GM10847 (cell line): ENCODE data around the gene AP2A2.

Experiments
- POLR2A ChIP-seq: IDR thresholded peaks from 2 replicates; pipeline ENCODE4 v1.6.1; 2011; ENCODE audit not compliant: insufficient read length; ENCODE audit errors: extremely low read depth

Gene AP2A2

DNA sequence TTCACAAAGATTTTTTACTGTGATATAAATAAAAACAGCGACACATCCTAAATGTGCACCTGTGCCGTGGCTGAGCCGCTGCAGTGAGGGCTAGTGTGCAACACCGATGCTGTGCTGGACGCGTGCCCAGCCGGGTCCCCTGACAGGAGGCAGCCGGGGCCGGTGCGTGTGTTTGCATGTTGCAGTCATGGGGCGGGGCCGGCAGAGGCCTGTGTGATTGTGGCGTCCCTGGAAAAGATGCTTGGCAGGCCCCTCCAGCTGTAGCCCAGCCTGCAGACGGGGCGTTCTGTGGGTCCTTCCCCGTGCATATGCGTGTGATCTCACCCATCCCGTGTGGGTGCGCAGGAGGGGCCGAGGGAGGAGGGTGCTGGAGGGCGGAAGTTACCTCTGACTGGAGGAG is 80.3 kb downstream of the AP2A2 start:
- TF ChIP-seq POLR2A: no peak

DNA sequence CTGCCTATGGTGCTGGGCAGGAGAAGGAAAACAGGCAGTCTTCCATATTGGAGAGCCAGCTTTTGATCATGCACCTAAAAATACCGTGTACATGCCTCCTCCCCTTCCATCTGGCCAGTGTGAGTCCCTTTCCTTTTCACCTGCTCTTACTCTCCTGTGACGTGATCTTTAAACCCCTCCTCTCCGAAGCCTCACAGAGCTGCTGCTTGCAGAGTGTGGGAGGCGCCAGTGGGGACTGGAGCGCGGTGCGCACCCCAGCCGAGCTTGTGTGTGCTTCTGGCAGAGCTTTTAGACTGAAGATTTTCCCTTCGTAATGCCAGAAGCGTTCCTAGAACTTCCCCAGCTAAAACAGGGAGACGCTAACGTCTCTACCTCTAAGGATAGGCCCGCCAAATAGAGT is 81.1 kb downstream of the AP2A2 start:
- TF ChIP-seq POLR2A: no peak

DNA sequence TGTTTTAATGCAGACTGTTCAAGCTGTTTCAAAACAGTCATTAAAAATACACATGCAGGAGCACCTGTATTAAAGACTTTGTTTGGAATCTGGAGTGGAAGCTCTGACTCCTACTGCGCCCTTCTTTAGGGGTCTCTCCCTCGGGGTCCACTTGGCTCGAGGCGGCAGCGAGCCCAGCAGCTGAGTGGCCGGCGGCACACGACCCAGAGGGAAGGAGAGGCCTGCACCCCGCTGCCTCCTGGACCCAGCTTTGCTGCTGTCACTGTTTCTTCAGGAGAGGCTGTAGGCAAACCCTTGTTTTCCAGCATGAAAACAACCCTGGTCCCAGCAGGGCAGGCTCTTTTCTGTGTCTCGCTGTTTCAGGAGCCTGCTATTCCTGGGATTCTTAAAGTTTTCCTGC is 81.6 kb downstream of the AP2A2 start:
- TF ChIP-seq POLR2A: no peak

DNA sequence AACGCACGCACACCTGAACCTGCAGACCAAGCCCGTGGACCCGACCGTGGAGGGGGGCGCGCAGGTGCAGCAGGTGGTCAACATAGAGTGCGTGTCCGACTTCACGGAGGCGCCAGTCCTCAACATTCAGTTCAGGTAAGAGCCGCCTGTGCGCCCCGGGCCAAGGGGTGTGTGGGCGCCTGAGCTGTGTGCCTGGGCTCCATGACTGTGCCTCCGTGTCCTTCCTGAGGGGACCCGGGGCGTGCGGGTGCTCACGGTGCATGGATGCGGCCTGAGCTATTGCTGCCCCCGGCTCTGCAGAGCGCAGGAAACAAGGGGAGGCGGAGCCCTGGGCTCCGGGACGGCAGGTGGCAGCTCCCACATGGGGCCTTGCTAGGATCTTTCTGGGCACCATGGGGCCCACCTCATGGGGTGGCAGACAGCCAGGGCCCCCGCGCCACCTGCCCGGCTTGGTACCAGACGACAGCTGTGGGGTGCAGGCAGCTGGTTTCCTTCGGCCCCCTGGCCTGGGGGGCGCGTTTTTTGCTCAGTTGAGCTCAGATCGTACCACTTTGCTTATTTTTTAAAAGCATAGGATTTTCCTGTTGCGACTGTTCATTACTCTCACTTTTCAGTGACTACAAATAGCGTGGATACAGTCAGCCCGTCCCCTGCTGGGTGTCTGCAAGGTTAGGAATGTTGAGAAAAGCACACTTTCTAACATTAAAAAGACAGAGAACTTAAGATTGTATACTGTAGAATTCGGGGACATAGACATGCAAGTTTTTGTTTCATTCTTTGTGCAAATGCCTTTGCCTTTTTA is 82.5 kb downstream of the AP2A2 start:
- TF ChIP-seq POLR2A: no peak

DNA sequence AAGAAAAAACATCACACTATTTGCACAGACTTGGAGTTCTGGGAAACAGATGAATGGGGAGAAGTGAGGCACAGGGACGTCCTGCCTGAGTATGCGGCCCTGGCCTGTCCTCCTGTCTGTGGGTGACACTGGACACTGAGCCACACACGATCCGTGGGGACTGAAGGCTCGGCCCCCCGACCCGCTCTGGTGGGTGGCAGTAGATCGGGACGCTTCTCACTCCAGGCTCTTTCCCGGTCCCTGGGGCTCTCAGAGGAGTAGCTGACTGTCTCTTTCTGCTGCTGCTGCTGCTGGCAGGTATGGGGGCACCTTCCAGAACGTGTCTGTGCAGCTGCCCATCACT is 83.1 kb downstream of the AP2A2 start:
- no peak for TF ChIP-seq POLR2A

DNA sequence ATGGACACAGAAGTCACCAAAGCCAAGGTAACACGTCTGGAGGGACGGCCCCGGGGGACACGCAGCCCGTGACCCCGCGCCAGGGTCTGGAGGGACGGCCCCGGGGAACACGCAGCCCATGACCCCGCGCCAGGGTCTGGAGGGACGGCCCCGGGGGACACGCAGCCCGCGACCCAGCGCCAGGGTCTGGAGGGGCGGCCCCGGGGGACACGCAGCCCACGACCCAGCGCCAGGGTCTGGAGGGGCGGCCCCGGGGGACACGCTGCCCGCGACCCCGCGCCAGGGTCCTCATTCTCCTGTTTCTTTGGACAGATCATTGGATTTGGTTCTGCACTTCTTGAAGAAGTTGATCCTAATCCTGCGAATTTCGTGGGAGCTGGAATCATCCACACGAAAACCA is 83.7 kb downstream of the AP2A2 start:
- TF ChIP-seq POLR2A: no peak

DNA sequence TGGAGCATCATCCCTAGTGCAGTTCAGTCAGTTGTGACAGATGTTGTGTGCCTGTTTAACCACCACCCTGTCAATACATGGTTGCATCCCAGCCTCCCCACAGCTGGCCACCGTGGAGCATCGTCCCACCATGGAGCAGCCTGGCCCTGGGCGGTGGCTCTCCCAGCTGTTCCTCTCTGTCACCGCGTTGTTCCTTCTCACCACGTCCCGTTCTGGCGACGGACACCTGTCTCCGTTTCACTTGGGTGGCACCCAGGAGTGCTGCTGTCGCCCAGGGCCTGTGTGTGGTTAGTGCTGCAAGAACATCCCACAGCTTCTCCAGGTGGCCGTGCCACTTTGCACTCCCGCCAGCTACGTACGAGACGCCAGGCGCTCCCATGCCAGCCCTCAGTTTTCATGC is 84.3 kb downstream of the AP2A2 start:
- TF ChIP-seq POLR2A: no peak

DNA sequence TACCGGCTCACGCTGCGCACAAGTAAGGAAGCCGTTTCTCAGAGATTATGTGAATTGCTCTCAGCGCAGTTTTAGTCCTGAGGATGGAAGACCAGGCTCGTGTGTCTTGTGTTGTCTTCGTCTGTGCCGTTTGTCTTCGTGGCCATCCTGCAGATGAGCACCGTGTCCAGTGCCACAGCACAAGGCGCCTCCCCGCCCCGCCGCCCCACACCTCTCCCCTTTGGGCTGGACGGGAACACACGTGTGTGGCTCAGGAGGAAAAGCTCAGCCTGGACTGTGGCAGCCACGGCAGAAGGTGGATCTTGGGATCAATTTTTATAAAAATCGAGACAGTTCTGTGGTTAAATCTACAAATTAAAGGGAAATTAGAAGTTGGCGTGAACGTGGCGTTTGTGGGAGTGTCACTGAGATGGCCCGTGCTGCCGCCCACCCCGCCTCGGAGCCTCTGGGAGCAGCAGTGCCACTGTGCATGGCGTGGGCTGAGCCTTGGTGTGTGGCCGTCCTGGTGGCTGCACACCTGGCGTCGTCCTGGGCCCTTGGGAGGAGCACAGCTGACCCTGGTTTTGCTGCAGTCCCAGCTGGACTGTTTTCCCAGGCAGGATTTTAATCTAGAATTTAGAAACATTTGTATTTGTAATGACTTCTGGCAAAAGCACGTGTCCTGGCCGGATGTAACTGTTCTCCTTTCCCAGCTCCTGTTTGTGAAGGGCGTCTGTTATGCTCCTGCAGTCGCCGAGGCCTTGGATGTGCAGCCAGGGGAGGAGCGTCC is 85.1 kb downstream of the AP2A2 start:
- TF ChIP-seq POLR2A: no peak

DNA sequence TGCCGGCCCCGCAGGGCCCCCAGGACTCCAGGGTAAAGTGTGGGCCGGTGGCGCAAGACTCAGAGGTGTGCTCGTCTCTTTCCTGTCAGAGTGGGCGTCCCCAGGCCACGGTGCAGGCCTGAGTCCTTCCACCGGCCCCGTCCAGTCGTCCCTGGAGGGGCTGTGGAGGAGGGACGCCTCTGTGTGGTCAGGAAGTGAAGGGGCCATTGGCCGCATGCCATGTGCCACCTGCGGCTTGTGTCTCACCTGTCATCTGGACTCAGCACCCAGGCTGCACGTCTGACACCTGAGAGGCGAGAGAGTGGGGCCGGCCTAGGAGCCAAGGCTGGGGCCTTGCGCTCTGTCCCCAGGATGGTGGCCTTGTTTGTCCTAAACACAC is 85.6 kb downstream of the AP2A2 start:
- no peak for TF ChIP-seq POLR2A

DNA sequence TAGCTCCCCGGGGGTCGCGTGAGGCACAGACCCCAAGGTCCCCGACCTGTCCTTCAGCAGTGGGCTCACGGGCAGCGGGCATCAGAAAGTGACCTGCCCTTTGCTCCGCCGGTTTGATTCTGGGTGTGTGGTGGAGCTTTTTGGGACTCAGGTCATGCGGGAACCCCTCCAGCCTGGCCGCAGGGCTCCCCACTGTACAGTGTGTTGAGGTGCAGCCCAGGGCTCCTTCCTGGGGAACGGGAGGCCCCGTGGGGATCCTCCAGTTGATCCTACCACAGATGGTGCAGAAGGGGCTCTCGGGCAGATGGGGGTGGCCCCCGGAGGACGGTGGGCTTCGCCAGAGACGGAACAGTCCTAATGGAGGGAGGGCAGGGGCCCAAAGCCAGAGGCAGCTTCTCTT is 86.6 kb downstream of the AP2A2 start:
- TF ChIP-seq POLR2A: no peak

DNA sequence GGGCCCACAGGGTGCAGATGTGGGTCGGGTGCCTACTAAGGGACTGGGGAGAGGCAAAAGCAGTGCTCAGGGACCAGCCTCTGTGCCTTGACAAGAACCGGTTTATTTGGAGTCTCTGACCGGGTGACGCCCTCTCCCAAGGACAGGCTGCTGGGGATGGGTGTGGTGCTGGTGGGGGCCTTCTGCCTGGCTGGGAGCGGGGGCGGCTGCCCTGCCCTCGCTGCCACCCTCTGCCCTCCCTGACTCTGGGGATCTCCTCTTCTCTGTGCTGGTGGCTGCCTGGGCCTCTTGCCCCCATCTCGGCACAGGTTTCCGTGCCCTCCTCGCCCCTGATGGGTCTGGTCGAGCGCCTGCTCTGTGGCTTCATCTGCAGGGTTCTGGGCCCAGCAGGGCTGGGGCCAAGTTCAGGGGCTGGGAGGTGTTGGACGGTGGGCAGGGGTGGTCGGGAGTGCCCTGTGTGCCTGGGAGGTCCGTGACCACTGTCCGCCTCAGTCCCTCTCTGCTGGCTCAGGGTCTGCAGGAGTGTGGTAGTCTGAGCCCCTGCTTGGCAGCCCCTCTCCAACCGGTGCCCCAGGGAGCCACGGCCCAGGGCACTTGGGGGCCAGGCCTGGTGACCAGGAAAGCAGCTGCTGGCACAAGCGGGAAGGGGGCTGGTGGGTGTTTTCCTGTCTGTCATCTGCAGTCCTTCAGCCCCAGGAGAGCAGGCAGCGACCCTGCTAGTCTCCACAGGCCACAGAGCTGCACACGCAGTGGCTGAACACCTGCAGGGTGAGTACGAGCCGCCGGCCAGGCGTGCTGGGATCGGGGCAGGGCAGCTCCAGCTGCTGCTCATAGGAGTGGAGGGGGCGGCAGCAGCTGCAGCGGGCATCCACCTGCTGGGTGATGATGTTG is 87.3 kb downstream of the AP2A2 start:
- no peak for TF ChIP-seq POLR2A

DNA sequence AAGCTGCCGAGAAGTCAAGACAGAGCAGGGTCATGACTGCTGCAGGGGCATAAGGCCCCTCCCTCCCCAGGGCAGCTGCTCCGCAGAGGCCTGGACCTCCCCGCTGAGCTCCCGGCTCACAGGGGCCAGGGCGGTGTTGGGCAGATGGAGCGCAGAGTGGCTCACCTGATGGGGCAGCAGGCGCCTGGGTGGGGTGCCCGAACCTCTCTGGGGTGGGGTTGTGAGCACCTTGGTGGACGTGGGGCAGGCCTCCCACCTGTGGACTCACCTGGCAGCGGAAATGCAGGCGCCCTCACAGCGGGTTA is 87.9 kb downstream of the AP2A2 start:
- no peak for TF ChIP-seq POLR2A

DNA sequence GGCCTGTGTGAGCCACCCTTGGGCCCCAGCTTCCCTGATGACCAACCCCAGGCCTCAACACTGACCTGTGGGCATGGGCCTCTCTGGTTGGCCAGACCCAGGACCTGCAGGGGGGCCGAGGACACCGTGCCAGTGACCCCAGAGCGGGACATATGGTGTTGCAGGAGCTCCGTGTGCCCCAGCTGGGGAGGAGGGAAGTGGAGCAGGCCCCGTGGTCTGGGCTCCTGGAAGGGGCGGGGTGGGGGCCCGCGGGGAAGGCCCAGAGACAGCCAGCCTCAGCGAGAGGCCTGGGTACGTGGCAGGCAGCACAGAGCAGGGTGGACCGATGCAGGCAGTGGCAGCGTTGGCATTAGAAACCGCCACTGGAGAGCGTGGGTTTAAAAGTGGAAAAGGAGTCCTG is 88.6 kb downstream of the AP2A2 start:
- no peak for TF ChIP-seq POLR2A

DNA sequence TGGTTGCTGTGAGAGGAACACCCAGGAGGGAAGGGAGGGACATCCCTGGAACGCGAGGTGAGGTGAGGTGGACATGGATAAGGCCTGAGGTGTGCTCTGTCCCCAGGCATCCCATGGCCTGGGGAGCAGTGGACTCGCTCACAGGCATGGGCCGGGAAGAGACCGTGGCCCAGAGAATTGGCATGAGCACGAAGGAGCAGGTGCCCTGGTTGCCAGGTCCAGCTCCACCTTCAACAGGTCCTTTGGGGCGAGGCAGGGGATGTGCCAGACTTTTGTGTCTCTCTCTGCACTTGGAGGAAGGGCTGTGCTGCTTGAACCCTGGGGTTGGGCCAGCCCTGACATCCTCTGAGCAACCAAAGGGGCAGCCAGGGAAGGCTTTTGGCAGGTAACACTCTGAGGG is 89.4 kb downstream of the AP2A2 start:
- TF ChIP-seq POLR2A: no peak

DNA sequence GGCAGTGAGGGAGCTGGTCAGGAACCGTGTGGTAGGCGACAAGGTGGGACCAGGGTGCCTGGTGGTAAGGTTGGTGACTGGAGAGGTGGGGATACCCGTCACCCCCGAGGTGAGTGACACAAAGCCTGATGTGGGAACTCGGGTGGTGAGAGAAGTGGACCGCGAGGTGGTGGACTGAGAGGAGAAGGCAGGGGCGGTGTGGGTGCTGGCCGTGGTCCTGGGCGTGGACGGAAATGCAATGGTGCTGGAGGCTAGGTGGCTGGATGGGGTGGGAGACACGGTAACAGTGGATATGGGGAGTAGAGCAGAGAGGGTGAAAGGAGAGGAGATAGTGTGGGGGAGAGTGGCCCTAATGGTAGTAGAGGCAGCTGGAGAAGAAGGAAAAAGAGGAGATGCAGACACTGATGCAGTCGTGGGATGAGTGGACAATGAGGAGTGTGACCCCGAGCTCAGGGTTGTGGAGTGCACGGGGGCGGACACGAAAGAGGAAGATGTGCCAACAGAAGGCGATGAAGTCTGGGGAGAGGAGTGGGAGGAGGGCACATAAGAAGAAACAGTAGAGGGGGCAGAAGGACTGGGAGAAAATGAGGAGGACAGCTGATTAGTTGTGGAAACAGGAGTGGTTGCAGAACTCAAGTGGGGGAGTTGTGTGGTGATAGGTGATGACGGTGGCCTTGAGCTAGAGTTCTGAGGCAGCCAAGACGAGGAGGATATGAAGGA is 90.3 kb downstream of the AP2A2 start:
- no peak for TF ChIP-seq POLR2A

DNA sequence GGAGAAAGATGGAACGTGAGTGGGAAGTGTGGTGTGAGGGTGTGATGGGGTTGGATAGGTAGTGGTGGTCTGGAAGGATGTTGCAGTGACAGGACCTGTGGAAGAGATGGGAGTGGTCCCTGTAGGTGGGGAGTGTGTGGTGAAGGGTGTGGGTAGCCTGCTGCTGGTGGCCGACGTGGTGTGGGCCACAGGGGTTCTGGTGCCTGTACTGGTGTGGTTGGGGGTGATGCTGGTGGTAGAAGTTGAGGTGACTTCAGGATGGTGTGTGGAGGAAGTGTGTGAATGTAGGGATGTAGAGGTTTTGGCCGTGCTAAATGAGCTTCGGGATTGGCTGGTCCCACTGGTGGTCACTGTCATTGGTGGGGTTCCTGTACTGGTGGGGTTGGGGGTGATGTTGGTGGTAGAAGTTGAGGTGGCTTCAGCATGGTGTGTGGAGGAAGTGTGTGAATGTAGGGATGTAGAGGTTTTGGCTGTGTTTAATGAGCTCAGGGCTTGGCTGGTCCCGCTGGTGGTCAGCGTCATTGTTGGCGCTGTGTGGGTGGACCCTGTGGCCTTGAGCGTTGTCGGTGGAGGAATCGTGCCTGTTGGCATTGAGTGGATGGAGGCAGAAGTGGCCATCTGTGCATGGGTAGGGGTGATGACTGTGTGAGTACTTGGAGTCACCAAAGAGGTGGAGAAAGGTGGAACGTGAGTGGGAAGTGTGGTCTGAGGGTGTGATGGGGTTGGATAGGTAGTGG is 91.8 kb downstream of the AP2A2 start:
- no peak for TF ChIP-seq POLR2A
